ENCODE results near the gene SMC6. TPM values are rescaled to one million over a fixed set of nuclear protein-coding genes. Genes with fewer than 3 reads are reported as not detected.

The SMC6 gene
- polyA plus RNA-seq, 1 donor (not counting 4 experiments of a cell fraction or from before 2014, with no cell fraction given) = 24.4 TPM

GRCh38 chr2:17733599-17733998, 20.0 kb downstream of the SMC6 start:
- H3K27me3 ChIP-seq (ENCODE audit: control insufficient read depth, extremely low read depth, insufficient read depth, low read length) = no peaks in the 10 kb centered on the region
- TF ChIP-seq EZH2 (IDR thresholded peaks at IDR 0.05; ENCODE audit: low read length) = no peak
- no peak for TF ChIP-seq CTCF (optimal IDR thresholded peaks at IDR 0.05 in 1 of 3, IDR thresholded peaks at IDR 0.05 in 1 of 3, conservative IDR thresholded peaks at IDR 0.05 in 1 of 3; ENCODE audit: extremely low read depth in 1 of 3, insufficient read depth in 2 of 3, low read length in 3 of 3)
- FAIRE-seq = no peak
- no peak overlapping the region for H2AFZ ChIP-seq (ENCODE audit: control insufficient read depth, low read length)
- H3K79me2 ChIP-seq (ENCODE audit: control insufficient read depth, insufficient read depth, low read length) = no peaks in the 10 kb centered on the region
- H3K4me2 ChIP-seq (ENCODE audit: control insufficient read depth, extremely low read depth, insufficient read depth, low read depth, low read length) = no peak overlapping the region
- H3K4me1 ChIP-seq (ENCODE audit: control insufficient read depth, extremely low read depth, insufficient read depth, low read length) = no peaks in the 10 kb centered on the region
- H4K20me1 ChIP-seq (ENCODE audit: control insufficient read depth, extremely low read depth, insufficient read depth, low read length) = no peaks in the 10 kb centered on the region
- no peak overlapping the region for H3K9ac ChIP-seq (ENCODE audit: control insufficient read depth, extremely low read depth, insufficient read depth, low read length)
- DNase-seq (ENCODE audit: low read depth, low spot score) = no peak
- H3K27ac ChIP-seq (ENCODE audit: control insufficient read depth, insufficient read depth, low read length) = no peak overlapping the region
- peaks cover 16 to 35% of the 10 kb centered on the region in 2 experiments for H3K36me3 ChIP-seq (ENCODE audit: control insufficient read depth in 2 of 2, extremely low read depth in 1 of 2, insufficient read depth in 2 of 2, low read length in 2 of 2)
- dilution Hi-C loops (cut with MboI; ENCODE audit: extremely low pct_ligation_motif_present, low sequenced_read_pairs) = no loop called here
- H3K9me3 ChIP-seq (ENCODE audit: control insufficient read depth, low read depth, low read length) = no peaks in the 10 kb centered on the region
- no peak overlapping the region for H3K4me3 ChIP-seq (ENCODE audit: control insufficient read depth in 2 of 3, extremely low read depth in 1 of 3, insufficient read depth in 2 of 3, low read depth in 1 of 3, low read length in 3 of 3)
- no peaks in the 10 kb centered on the region for H3K9me1 ChIP-seq (ENCODE audit: control insufficient read depth, extremely low read depth, insufficient read depth, low read length)

GRCh38 chr2:17729880-17730279, 23.7 kb downstream of the SMC6 start:
- no peak overlapping the region for H2AFZ ChIP-seq (ENCODE audit: control insufficient read depth, low read length)
- H3K9me1 ChIP-seq (ENCODE audit: control insufficient read depth, extremely low read depth, insufficient read depth, low read length) = no peaks in the 10 kb centered on the region
- H3K4me1 ChIP-seq (ENCODE audit: control insufficient read depth, extremely low read depth, insufficient read depth, low read length) = no peaks in the 10 kb centered on the region
- dilution Hi-C loops (cut with MboI; ENCODE audit: extremely low pct_ligation_motif_present, low sequenced_read_pairs) = no loop called here
- peaks cover 11 to 16% of the 10 kb centered on the region in 2 experiments for H3K36me3 ChIP-seq (ENCODE audit: control insufficient read depth in 2 of 2, extremely low read depth in 1 of 2, insufficient read depth in 2 of 2, low read length in 2 of 2)
- no peak overlapping the region for H3K4me3 ChIP-seq (ENCODE audit: control insufficient read depth in 2 of 3, extremely low read depth in 1 of 3, insufficient read depth in 2 of 3, low read depth in 1 of 3, low read length in 3 of 3)
- no peaks in the 10 kb centered on the region for H3K79me2 ChIP-seq (ENCODE audit: control insufficient read depth, insufficient read depth, low read length)
- TF ChIP-seq CTCF (optimal IDR thresholded peaks at IDR 0.05 in 1 of 3, IDR thresholded peaks at IDR 0.05 in 1 of 3, conservative IDR thresholded peaks at IDR 0.05 in 1 of 3; ENCODE audit: extremely low read depth in 1 of 3, insufficient read depth in 2 of 3, low read length in 3 of 3) (no peak), EZH2 (IDR thresholded peaks at IDR 0.05; ENCODE audit: low read length) (no peak)
- no peaks in the 10 kb centered on the region for H4K20me1 ChIP-seq (ENCODE audit: control insufficient read depth, extremely low read depth, insufficient read depth, low read length)
- no peaks in the 10 kb centered on the region for H3K27me3 ChIP-seq (ENCODE audit: control insufficient read depth, extremely low read depth, insufficient read depth, low read length)
- FAIRE-seq = no peak
- no peaks in the 10 kb centered on the region for H3K9me3 ChIP-seq (ENCODE audit: control insufficient read depth, low read depth, low read length)
- no peak for DNase-seq (ENCODE audit: low read depth, low spot score)
- H3K27ac ChIP-seq (ENCODE audit: control insufficient read depth, insufficient read depth, low read length) = no peak overlapping the region
- no peak overlapping the region for H3K9ac ChIP-seq (ENCODE audit: control insufficient read depth, extremely low read depth, insufficient read depth, low read length)
- no peak overlapping the region for H3K4me2 ChIP-seq (ENCODE audit: control insufficient read depth, extremely low read depth, insufficient read depth, low read depth, low read length)
